BE2C (cell line): ENCODE data around the gene IGLON5.

Source experiments
- DNase-seq: peaks from one replicate; pipeline ENCODE4 v3.0.0-alpha.2; 2020
- H3K27me3 ChIP-seq: fragments of 250-450 bp; sonication (Bioruptor Pico); 2 replicates; pipeline ENCODE4 v1.5.1; 2020; ENCODE audit warnings: mild to moderate bottlenecking
- H3K36me3 ChIP-seq: fragments of 250-450 bp; sonication (Bioruptor Pico); 2 replicates; pipeline ENCODE4 v1.5.1; 2020; ENCODE audit warnings: mild to moderate bottlenecking
- H3K4me1 ChIP-seq: fragments of 250-450 bp; sonication (Bioruptor Pico); 2 replicates; pipeline ENCODE4 v1.5.1; 2020
- H3K4me3 ChIP-seq: 2 replicates; pipeline ENCODE4 v1.5.1; 2011; ENCODE audit warnings: low read depth, low read length
- H3K9me3 ChIP-seq: fragments of 250-450 bp; sonication (Bioruptor Pico); 2 replicates; pipeline ENCODE4 v1.5.1; 2020
- TF ChIP-seq, protein P1 (sequence below): IDR thresholded peaks from 2 replicates; pipeline ENCODE4 v1.5.1; 2012; ENCODE audit warnings: mild to moderate bottlenecking, low read depth, low read length

IGLON5 gene

GRCh38 chr19:51331193-51331592 lies 19.7 kb downstream of the IGLON5 start:
- Histone ChIP-seq H3K36me3 (no peaks in the 10 kb centered on the region), H3K27me3 (no peaks in the 10 kb centered on the region), H3K4me3 (no peak overlapping the region), H3K9me3 (no peaks in the 10 kb centered on the region; the same call in 1 of the 2 replicates), H3K4me1 (no peaks in the 10 kb centered on the region)
- TF ChIP-seq, protein P1, sequence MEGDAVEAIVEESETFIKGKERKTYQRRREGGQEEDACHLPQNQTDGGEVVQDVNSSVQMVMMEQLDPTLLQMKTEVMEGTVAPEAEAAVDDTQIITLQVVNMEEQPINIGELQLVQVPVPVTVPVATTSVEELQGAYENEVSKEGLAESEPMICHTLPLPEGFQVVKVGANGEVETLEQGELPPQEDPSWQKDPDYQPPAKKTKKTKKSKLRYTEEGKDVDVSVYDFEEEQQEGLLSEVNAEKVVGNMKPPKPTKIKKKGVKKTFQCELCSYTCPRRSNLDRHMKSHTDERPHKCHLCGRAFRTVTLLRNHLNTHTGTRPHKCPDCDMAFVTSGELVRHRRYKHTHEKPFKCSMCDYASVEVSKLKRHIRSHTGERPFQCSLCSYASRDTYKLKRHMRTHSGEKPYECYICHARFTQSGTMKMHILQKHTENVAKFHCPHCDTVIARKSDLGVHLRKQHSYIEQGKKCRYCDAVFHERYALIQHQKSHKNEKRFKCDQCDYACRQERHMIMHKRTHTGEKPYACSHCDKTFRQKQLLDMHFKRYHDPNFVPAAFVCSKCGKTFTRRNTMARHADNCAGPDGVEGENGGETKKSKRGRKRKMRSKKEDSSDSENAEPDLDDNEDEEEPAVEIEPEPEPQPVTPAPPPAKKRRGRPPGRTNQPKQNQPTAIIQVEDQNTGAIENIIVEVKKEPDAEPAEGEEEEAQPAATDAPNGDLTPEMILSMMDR = no peak
- DNase-seq = no peak

DNA sequence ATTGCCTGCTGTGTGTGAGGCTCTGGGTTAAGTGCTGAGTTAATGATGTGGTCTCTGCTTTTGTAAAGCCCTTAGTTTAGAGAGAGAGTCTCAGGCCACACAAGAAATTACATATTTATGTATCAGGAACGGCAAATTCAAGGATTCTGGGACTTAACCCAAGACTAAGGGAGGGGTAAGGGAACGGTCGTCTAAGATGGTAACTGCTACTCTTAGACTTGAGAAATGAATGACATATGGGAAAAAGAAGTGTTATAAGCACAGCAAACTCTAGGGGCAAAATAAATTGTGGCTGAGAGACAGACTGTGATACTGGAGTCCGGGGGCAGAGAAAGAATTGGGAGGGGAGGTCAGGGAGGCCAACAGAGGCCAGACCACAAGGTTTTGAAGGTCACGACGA lies 20.3 kb downstream of the IGLON5 start:
- no peak overlapping the region for H3K4me3 ChIP-seq
- no peaks in the 10 kb centered on the region for H3K4me1 ChIP-seq
- H3K27me3 ChIP-seq = no peaks in the 10 kb centered on the region
- TF ChIP-seq, protein P1 = no peak
- no peak for DNase-seq
- no peaks in the 10 kb centered on the region; the same call in 1 of the 2 replicates for H3K9me3 ChIP-seq
- no peaks in the 10 kb centered on the region for H3K36me3 ChIP-seq

DNA sequence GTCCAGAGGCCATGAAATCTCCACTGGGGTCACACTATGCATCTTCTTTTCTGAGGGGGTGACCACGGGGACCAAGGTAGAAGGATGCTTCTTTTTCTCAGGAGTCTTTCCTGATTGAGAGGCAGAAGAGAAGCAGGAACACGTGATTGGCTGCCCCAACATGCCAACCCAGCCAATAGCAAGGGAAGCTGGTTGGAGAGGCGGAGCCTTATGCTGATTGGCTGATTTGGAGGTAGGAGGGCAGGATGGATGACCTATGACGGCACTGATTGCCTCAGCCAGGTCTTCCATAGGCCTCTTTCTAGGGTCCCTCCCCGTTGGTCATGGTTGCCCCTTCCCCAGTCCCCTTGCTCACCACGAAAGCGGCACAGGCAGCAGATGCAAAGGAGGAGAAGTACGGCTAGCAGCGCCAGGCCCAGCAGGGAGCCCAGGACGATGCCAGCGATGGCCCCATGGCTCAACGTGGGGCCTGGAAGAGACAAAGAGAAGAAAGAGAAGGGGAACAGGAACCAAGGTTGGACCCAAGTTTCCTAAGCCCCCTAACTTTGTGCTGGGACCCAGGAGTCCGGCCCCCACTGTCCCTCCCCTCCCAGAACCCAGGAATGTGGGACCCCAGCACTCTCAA lies 22.5 kb downstream of the IGLON5 start:
- peak; percentile 74 for DNase-seq

DNA sequence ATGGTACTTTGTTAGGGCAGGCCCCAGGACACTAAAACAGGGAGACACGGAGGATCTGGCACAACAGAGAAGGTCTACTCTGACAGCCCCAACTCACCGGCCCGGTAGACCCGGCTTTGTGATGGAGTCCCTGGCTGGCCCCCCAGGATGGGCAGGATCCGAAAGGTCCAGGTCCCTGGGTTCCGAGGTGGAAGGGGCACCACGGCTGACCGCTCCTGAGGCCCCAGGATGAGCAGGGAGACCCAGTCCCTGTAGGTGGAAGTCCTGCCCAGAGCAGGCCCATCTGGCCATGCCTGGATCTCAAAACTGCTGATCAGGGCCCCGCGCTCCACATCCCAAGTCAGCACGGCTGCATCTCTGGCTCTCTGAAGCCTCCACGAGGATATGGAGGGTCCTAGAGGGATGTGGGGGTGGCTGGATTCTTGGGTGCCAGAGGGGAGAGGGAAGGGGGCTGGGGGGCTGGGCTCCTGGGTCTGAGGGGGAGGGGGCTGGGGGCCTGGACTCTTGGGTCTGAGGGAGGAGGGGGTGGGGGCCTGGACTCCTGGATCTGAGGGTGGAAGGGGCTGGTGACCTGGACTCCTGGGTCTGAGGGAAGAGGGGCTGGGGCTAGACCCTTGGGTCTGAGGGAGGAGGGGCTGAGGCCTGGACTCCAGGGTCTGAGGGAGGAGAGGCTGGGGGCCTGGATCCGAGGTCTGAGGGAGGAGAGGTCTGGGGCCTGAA lies 25.9 kb downstream of the IGLON5 start:
- Histone ChIP-seq H3K36me3 (no peaks in the 10 kb centered on the region), H3K4me3 (no peak overlapping the region), H3K4me1 (no peaks in the 10 kb centered on the region), H3K9me3 (no peaks in the 10 kb centered on the region; the same call in 1 of the 2 replicates), H3K27me3 (peaks cover 10% of the 10 kb centered on the region)
- DNase-seq = no peak
- TF ChIP-seq, protein P1 = no peak

More for the DNA sequence above, 22.5 kb downstream of the IGLON5 start:
- Histone ChIP-seq H3K4me1 (no peaks in the 10 kb centered on the region), H3K9me3 (no peaks in the 10 kb centered on the region; the same call in 1 of the 2 replicates), H3K36me3 (no peaks in the 10 kb centered on the region), H3K27me3 (no peaks in the 10 kb centered on the region), H3K4me3 (no peak overlapping the region)
- TF ChIP-seq, protein P1 = no peak

DNA sequence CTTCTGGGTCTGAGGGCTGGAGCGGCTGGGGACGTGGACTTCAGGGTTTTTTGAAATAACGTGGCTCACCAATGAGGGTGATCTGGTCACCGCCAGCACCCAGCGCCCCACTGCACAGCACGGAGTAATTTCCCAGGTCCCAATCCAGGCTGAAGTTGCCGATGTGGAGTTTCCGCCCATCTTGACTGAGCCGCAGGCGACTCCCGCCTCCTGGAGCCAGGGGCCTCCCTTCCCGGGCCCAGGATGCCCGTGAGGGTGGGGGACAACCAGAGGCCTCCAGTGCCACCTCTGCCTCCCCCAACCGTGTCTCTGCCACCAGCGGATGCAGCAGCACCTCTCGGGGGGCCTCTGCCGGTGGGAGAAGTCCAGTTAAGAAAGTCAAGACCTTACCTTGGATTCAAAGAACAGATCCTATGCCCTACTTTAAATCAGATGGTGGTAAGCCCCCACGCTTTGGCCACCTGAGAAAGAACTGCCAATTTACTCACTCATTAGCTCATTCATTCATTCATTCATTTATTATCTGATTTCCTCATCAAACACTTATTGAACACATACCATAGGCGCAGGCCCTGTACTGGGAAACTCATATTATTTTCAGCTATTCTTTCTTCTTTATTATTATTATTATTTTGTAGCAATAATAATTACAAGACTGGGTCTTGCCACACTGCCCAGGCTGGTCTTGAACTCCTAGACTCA lies 26.6 kb downstream of the IGLON5 start:
- no peak overlapping the region for H3K4me3 ChIP-seq
- no peaks in the 10 kb centered on the region; the same call in 1 of the 2 replicates for H3K9me3 ChIP-seq
- TF ChIP-seq, protein P1 = no peak
- H3K27me3 ChIP-seq = peaks cover 10% of the 10 kb centered on the region
- H3K36me3 ChIP-seq = no peaks in the 10 kb centered on the region
- no peak for DNase-seq
- no peaks in the 10 kb centered on the region for H3K4me1 ChIP-seq
